Esophagus squamous epithelium (tissue), 5 donors: ENCODE results near the gene KLF8. TPM values are rescaled to one million over a fixed set of nuclear protein-coding genes. Genes with fewer than 3 reads are reported as not detected.

ENCODE experiments used
- DNase-seq: peaks from one replicate; lab custom pipeline; 2025; lab: John Stamatoyannopoulos, UW
- H3K27ac ChIP-seq, 4 donors: fragments of 200-600 bp; sonication (generic); one replicate each; pipeline ENCODE4 v1.5.1; 2016 to 2019; ENCODE audit warnings: mild to moderate bottlenecking in 1 of 4
- H3K27me3 ChIP-seq, 4 donors: fragments of 200-600 bp; sonication (generic); 1 replicate in 3 of 4; 2 replicates in 1 of 4; pipeline versions ENCODE4 v1.5.1 to v1.6.0; 2017 to 2021; ENCODE audit warnings: antibody characterized with exemption in 1 of 4
- H3K36me3 ChIP-seq, 3 donors: fragments of 200-600 bp; sonication (generic); one replicate each; pipeline ENCODE4 v1.5.1; 2016 to 2019
- H3K4me1 ChIP-seq, 3 donors: fragments of 200-600 bp; sonication (generic); one replicate each; pipeline ENCODE4 v1.5.1; 2017 to 2019
- H3K4me3 ChIP-seq, 4 donors: fragments of 200-600 bp; sonication (generic); 1 replicate in 3 of 4; 2 replicates in 1 of 4; pipeline ENCODE4 v1.5.1; 2016 to 2019; ENCODE audit warnings: mild to moderate bottlenecking in 2 of 4, moderate library complexity in 1 of 4
- H3K9me3 ChIP-seq, 3 donors: fragments of 200-600 bp; sonication (generic); one replicate each; pipeline ENCODE4 v1.5.1; 2016 to 2019
- POLR2A ChIP-seq, 4 donors: fragments of 450-650 bp; IDR thresholded peaks; one replicate each; pipeline ENCODE4 v1.6.1; 2017; ENCODE audit warnings: antibody characterized with exemption in 4 of 4, mild to moderate bottlenecking in 4 of 4, moderate library complexity in 3 of 4
- WGBS, 2 donors: methylation state at CpG; one replicate each; pipeline ENCODE4 v1.1.5; 2018; 5-methylcytosine and 5-hydroxymethylcytosine counted together
- intact Hi-C: fragments of 100-400 bp; cut with DNase I; formaldehyde crosslinking; loops from one replicate; pipeline ENCODE4 v1.15.0; 2022
- total RNA-seq, 4 donors: library from RNA; depleted of rRNA; stranded (reverse); fragments of >200 nt; gene quantifications; one replicate each; pipeline ENCODE4 v1.1.0, GENCODE V29; 2016
- TF ChIP-seq, protein P1 (sequence below), 6 experiments: fragments of 450-650 bp in 4 of 6; fragments of 200-600 bp in 2 of 6; sonication (generic) in 2 of 6; IDR thresholded peaks; one replicate each; pipeline ENCODE4 v1.5.1; 2016 to 2019; ENCODE audit warnings: antibody characterized with exemption in 6 of 6, mild to moderate bottlenecking in 4 of 6, moderate library complexity in 4 of 6
- donor health status: DM: yes; HTN: yes; CAD: no.

KLF8 gene
- total RNA-seq, 4 donors from 2014 or later = 20.2 to 38.1 (median 33.4) TPM

DNA sequence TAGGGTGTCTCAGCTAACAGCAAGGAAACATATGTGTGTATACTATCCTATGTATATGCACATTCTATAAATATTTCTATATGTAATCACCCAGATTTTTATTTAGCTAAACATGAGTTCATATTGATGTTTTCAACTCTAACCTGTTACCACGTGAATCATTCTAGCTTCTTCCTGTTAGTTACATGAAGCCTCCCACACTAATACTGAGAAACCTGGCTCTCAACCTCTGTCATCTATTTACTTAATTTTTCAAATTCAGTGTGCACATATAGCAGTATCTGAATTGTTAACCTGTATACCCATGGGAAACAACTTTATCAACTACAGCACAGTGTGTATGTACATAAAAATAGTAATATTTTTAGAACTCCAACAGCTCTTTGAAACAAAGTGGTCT, 57.3 kb downstream of the KLF8 start:
- Histone ChIP-seq H3K27ac (no peak overlapping the region), H3K4me3 (no peak overlapping the region), H3K27me3 (no peaks in the 10 kb centered on the region), H3K9me3 (no peaks in the 10 kb centered on the region), H3K4me1 (no peaks in the 10 kb centered on the region), H3K36me3 (peaks cover 0 to 73% (median 0%) of the 10 kb centered on the region in 3 donors)
- intact Hi-C loops = no loop called here
- DNase-seq = no peak
- 38 to 75% methylated on average over 1 of the region's 1 CpG for WGBS, 2 donors
- TF ChIP-seq POLR2A (IDR thresholded peaks at IDR 0.05) = no peak
- TF ChIP-seq, protein P1, sequence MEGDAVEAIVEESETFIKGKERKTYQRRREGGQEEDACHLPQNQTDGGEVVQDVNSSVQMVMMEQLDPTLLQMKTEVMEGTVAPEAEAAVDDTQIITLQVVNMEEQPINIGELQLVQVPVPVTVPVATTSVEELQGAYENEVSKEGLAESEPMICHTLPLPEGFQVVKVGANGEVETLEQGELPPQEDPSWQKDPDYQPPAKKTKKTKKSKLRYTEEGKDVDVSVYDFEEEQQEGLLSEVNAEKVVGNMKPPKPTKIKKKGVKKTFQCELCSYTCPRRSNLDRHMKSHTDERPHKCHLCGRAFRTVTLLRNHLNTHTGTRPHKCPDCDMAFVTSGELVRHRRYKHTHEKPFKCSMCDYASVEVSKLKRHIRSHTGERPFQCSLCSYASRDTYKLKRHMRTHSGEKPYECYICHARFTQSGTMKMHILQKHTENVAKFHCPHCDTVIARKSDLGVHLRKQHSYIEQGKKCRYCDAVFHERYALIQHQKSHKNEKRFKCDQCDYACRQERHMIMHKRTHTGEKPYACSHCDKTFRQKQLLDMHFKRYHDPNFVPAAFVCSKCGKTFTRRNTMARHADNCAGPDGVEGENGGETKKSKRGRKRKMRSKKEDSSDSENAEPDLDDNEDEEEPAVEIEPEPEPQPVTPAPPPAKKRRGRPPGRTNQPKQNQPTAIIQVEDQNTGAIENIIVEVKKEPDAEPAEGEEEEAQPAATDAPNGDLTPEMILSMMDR (IDR thresholded peaks at IDR 0.05) = no peak

DNA sequence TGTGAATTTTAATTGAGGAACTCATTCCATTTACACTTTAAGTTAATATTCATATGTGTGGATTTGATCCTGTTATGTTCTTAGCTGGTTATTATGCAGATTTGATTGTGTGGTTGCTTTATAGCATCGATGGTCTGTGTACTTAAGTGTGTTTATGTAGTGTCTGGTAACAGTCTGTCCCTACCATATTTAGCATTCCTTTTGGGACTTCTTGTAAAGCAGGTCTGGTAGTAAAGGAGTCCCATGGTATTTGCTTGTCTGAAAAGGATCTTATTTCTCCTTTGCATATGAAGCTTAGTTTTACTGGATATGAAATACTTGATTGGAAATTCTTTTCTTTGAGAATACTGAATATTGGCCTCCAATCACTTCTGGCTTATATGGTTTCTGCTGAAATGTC, 76.6 kb downstream of the KLF8 start:
- no peak for DNase-seq
- no peak overlapping the region for H3K4me3 ChIP-seq
- H3K4me1 ChIP-seq = no peaks in the 10 kb centered on the region
- no peak overlapping the region for H3K27ac ChIP-seq
- intact Hi-C loops = no loop called here
- no peaks in the 10 kb centered on the region for H3K27me3 ChIP-seq
- WGBS, 2 donors = 74 to 94% methylated on average over 1 of the region's 1 CpG
- H3K9me3 ChIP-seq = peaks cover 0 to 7% (median 0%) of the 10 kb centered on the region in 3 donors
- H3K36me3 ChIP-seq = no peaks in the 10 kb centered on the region
- TF ChIP-seq, protein P1 (IDR thresholded peaks at IDR 0.05) = no peak
- TF ChIP-seq POLR2A (IDR thresholded peaks at IDR 0.05) = no peak

DNA sequence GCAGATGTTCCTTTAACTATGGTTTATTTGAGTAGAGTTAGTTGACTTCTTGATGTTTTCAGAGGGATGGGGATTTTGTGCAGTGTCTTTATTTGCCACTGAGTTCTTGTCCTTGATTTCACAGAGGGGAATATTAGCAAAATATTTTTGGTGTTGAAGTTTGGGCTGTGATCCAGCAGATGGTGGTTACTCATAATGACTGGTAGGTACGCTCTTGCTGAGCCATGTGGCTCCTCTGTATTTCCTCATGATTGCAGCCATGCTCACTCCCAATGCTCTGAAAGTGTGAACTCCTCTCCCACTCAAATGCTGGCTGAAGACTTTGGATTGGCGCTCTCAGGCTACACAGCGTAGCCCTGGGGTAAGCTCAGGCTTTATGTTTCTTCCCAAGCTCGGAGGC, 77.7 kb downstream of the KLF8 start:
- no peaks in the 10 kb centered on the region for H3K4me1 ChIP-seq
- TF ChIP-seq POLR2A (IDR thresholded peaks at IDR 0.05) = no peak
- TF ChIP-seq, protein P1 (IDR thresholded peaks at IDR 0.05) = no peak
- intact Hi-C loops = loop anchor here (10.0 kb wide), 1 partner anchor 55 kb away; no protein-coding TSS in a partner anchor
- H3K27me3 ChIP-seq = no peaks in the 10 kb centered on the region
- no peak overlapping the region for H3K4me3 ChIP-seq
- peaks cover 0 to 7% (median 0%) of the 10 kb centered on the region in 3 donors for H3K9me3 ChIP-seq
- DNase-seq = no peak
- 20 to 57% methylated on average over 1 to 3 of the region's 4 CpGs for WGBS, 2 donors
- no peaks in the 10 kb centered on the region for H3K36me3 ChIP-seq
- no peak overlapping the region for H3K27ac ChIP-seq

DNA sequence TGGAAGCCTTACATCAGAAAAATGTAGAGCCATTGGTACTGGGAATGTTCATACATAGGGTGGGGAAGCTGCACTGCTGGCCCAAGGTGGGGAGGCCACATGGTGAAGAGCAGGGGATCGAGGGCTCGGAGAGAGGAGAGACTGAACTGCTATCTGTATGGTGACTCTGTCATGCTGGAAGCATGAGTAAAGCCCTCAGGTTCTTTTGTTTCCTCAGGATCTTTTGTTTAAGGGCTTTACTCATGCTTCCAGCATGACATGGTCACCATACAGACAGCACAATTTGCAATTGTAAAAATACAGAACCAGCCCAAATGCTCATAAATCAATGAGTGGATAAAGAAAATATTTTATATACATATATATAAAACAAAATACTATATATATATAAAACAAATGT, 78.4 kb downstream of the KLF8 start:
- WGBS, 2 donors = 64% methylated on average over 2 of the region's 2 CpGs; no CpG with 5 or more reads in 1 of the 2 donors

DNA sequence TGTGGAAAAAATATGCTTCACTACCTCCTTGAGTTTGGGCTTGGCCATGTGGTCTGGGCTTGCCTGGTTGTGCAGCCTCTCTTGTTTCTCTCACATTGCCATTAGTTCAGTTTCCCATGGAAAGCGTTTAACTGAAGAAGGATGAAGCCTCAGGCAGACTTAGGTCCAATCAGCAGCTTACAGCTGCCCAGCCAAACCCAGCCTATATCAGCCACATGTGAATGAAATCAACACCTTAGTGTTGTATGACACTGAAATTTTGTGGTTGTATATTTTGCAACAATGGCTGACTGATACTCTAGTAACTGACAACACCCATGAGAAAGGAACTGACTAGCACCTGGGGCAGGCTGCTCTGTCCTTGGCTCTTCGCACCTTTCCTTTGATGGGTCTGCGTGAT, 81.2 kb downstream of the KLF8 start:
- WGBS, 2 donors = 66 to 82% methylated on average over 2 of the region's 3 CpGs
- intact Hi-C loops = loop anchor here (10.0 kb wide), 1 partner anchor 59 kb away; no protein-coding TSS in a partner anchor
- no peaks in the 10 kb centered on the region for H3K9me3 ChIP-seq

More for the DNA sequence above, 78.4 kb downstream of the KLF8 start:
- Histone ChIP-seq H3K9me3 (peaks cover 0 to 7% (median 0%) of the 10 kb centered on the region in 3 donors), H3K27me3 (no peaks in the 10 kb centered on the region), H3K4me1 (no peaks in the 10 kb centered on the region), H3K4me3 (no peak overlapping the region), H3K27ac (no peak overlapping the region), H3K36me3 (no peaks in the 10 kb centered on the region)
- TF ChIP-seq, protein P1 (IDR thresholded peaks at IDR 0.05) = no peak
- TF ChIP-seq POLR2A (IDR thresholded peaks at IDR 0.05) = no peak
- DNase-seq = no peak
- intact Hi-C loops = loop anchor here (10.0 kb wide), 1 partner anchor 56 kb away; no protein-coding TSS in a partner anchor

More for the DNA sequence above, 81.2 kb downstream of the KLF8 start:
- DNase-seq = no peak
- Histone ChIP-seq H3K27ac (no peak overlapping the region), H3K4me1 (no peaks in the 10 kb centered on the region), H3K4me3 (no peak overlapping the region), H3K27me3 (no peaks in the 10 kb centered on the region), H3K36me3 (no peaks in the 10 kb centered on the region)
- no peak for TF ChIP-seq POLR2A (IDR thresholded peaks at IDR 0.05)
